Endothelial cell of umbilical vein (primary cell): ENCODE measurements around the gene ITGAX. TPM values are rescaled to one million over a fixed set of nuclear protein-coding genes. Genes with fewer than 3 reads are reported as not detected.

Experiments used
- BruUV-seq: library from RNA; stranded (reverse); fragments of 400-500 nt; replicated peaks from 2 replicates; lab custom pipeline; 2021; lab: Mats Ljungman, UMichigan
- CTCF ChIA-PET: fragments of 300-600, 350-600 bp; sonication (Branson Sonifier 250); formaldehyde crosslinking; loops from one replicate; lab custom pipeline; 2021; ENCODE audit warnings: antibody characterized with exemption, inconsistent platforms; lab: Charles Lee
- POLR2A ChIA-PET: fragments of 300-600, 350-600 bp; sonication (Branson Sonifier 250); formaldehyde crosslinking; loops from one replicate; lab custom pipeline; 2021; ENCODE audit warnings: antibody characterized with exemption, inconsistent platforms; lab: Charles Lee
- DNase-seq: peaks from one replicate; pipeline ENCODE4 v3.0.0-alpha.2; 2011; ENCODE audit warnings: low read depth, low spot score
- FAIRE-seq: peaks from 2 replicates; lab custom pipeline; 2011; peaks lifted over from hg19 to GRCh38; lab: Jason Lieb, UNC
- H2AFZ ChIP-seq: 2 replicates; pipeline ENCODE4 v1.6.0; 2012; ENCODE audit warnings: low read depth, low read length, control low read depth, inconsistent platforms
- H3K27ac ChIP-seq: 2 replicates; pipeline ENCODE4 v1.5.1; 2011; ENCODE audit warnings: low read depth, mild to moderate bottlenecking, control low read depth, low read length, moderate library complexity; ENCODE audit not compliant: insufficient read depth
- H3K27me3 ChIP-seq, 2 experiments: 2 replicates each; pipeline versions ENCODE4 v1.6.0 to v1.6.1; 2011; ENCODE audit warnings: low read length in 2 of 2, mixed read lengths in 1 of 2; ENCODE audit not compliant: control insufficient read depth in 2 of 2, insufficient read depth in 2 of 2
- H3K36me3 ChIP-seq, 2 experiments: 2 replicates in 1 of 2; 3 replicates in 1 of 2; pipeline ENCODE4 v1.5.1; 2011; ENCODE audit warnings: low read length in 2 of 2, mild to moderate bottlenecking in 1 of 2, moderate library complexity in 1 of 2; ENCODE audit not compliant: control insufficient read depth in 2 of 2, insufficient read depth in 2 of 2; ENCODE audit errors: extremely low read depth in 1 of 2
- H3K4me1 ChIP-seq: 3 replicates; pipeline ENCODE4 v1.5.1; 2011; ENCODE audit warnings: mild to moderate bottlenecking, low read length; ENCODE audit not compliant: control insufficient read depth, insufficient read depth; ENCODE audit errors: extremely low read depth
- H3K4me2 ChIP-seq: 2 replicates; pipeline ENCODE4 v1.6.1; 2011; ENCODE audit warnings: low read length, control low read depth, mixed read lengths; ENCODE audit not compliant: insufficient read depth
- H3K4me3 ChIP-seq, 3 experiments: fragments of 200-600 bp in 1 of 3; sonication (generic), shearing (Covaris generic) in 1 of 3; replicated peaks in 1 of 3; 2 replicates each; pipeline ENCODE4 v1.5.1; 2011 to 2016; ENCODE audit warnings: control low read depth in 3 of 3, low read length in 3 of 3, mild to moderate bottlenecking in 2 of 3, inconsistent platforms in 1 of 3, low read depth in 1 of 3, moderate library complexity in 1 of 3; ENCODE audit not compliant: insufficient read depth in 1 of 3
- H3K79me2 ChIP-seq: 2 replicates; pipeline ENCODE4 v1.6.0; 2012; ENCODE audit warnings: low read length, inconsistent platforms; ENCODE audit not compliant: control insufficient read depth, insufficient read depth
- H3K9ac ChIP-seq: replicated peaks from 2 replicates; pipeline ENCODE3; 2011; ENCODE audit warnings: low read length, control low read depth; ENCODE audit not compliant: insufficient read depth; ENCODE audit errors: extremely low read depth
- H3K9me1 ChIP-seq: replicated peaks from 3 replicates; pipeline ENCODE4 v1.6.0; 2011; ENCODE audit warnings: mild to moderate bottlenecking, low read length; ENCODE audit not compliant: control insufficient read depth, insufficient read depth; ENCODE audit errors: extremely low read depth
- H3K9me3 ChIP-seq: replicated peaks from 2 replicates; pipeline ENCODE4 v1.5.1; 2012; ENCODE audit warnings: low read length, inconsistent platforms; ENCODE audit not compliant: control insufficient read depth, insufficient read depth
- H4K20me1 ChIP-seq: replicated peaks from 2 replicates; pipeline ENCODE3; 2011; ENCODE audit warnings: mild to moderate bottlenecking, low read length; ENCODE audit not compliant: control insufficient read depth, insufficient read depth; ENCODE audit errors: extremely low read depth
- EZH2 ChIP-seq: IDR thresholded peaks from 2 replicates; pipeline ENCODE4 v1.6.1; 2012; ENCODE audit warnings: borderline replicate concordance, low read depth, mild to moderate bottlenecking, moderate library complexity, low read length, inconsistent platforms; ENCODE audit not compliant: severe bottlenecking
- FOS ChIP-seq: IDR thresholded peaks from 2 replicates; pipeline ENCODE4 v1.6.1; 2011; ENCODE audit warnings: mild to moderate bottlenecking, low read length, moderate library complexity, borderline replicate concordance; ENCODE audit not compliant: insufficient read depth
- GATA2 ChIP-seq: IDR thresholded peaks from 2 replicates; pipeline ENCODE4 v1.7.0; 2011; ENCODE audit warnings: low read depth, mild to moderate bottlenecking, moderate library complexity, mixed read lengths, low read length; ENCODE audit not compliant: insufficient read length, insufficient read depth
- JUN ChIP-seq: IDR thresholded peaks from 2 replicates; pipeline ENCODE4 v1.6.1; 2011; ENCODE audit warnings: borderline replicate concordance, low read depth; ENCODE audit not compliant: insufficient read length, insufficient read depth
- MYC ChIP-seq: IDR thresholded peaks from one replicate; pipeline ENCODE4 v1.6.1; 2011; ENCODE audit warnings: mild to moderate bottlenecking, low read depth, low read length
- POLR2A ChIP-seq: IDR thresholded peaks from 2 replicates; pipeline ENCODE4 v1.6.1; 2012; ENCODE audit warnings: low read depth, mild to moderate bottlenecking, control low read depth, low read length
- POLR2AphosphoS5 ChIP-seq: IDR thresholded peaks from 2 replicates; pipeline ENCODE4 v1.6.1; 2012; ENCODE audit warnings: low read depth, mild to moderate bottlenecking, control low read depth, low read length, moderate library complexity; ENCODE audit not compliant: insufficient read depth
- dilution Hi-C: fragments of 300-500 bp; cut with MboI; formaldehyde crosslinking; loops from one replicate; pipeline ENCODE4 v1.15.0; 2019; ENCODE audit warnings: low sequenced_read_pairs; ENCODE audit not compliant: extremely low pct_ligation_motif_present
- intact Hi-C: fragments of 100-400 bp; cut with micrococcal nuclease; formaldehyde crosslinking; loops from one replicate; pipeline ENCODE4 v1.10.0; 2022
- polyA plus RNA-seq, 4 experiments: library from polyadenylated mRNA; depleted of rRNA in 3 of 4; stranded (reverse) in 3 of 4; unstranded in 1 of 4; fragments of >200 nt; gene quantifications; 2 replicates each; pipeline versions ENCODE4 v1.2.1 to v1.2.3, GENCODE V29; 2011 to 2012; ENCODE audit warnings: missing spikeins in 1 of 4
- total RNA-seq: library from RNA; stranded (reverse); gene quantifications from 2 replicates; pipeline ENCODE4 v1.2.3, GENCODE V29; 2021
- TF ChIP-seq, protein P1 (sequence below): IDR thresholded peaks from 2 replicates; pipeline ENCODE4 v1.6.1; 2011; ENCODE audit not compliant: insufficient read depth, insufficient read length
- TF ChIP-seq, protein P2 (sequence below), 2 donors: IDR thresholded peaks; 1 replicate in 1 of 2; 2 replicates in 1 of 2; pipeline ENCODE4 v1.5.1; 2011; ENCODE audit warnings: low read length in 2 of 2, mild to moderate bottlenecking in 2 of 2, moderate library complexity in 2 of 2, control low read depth in 1 of 2, inconsistent platforms in 1 of 2, low read depth in 1 of 2; ENCODE audit not compliant: insufficient read depth in 1 of 2; ENCODE audit errors: extremely low read depth in 1 of 2

Gene ITGAX
- total and polyA plus RNA-seq, 2 donors (not counting 3 experiments of a cell fraction or from before 2014, with no cell fraction given), result 0.18 to 1.4 TPM

DNA sequence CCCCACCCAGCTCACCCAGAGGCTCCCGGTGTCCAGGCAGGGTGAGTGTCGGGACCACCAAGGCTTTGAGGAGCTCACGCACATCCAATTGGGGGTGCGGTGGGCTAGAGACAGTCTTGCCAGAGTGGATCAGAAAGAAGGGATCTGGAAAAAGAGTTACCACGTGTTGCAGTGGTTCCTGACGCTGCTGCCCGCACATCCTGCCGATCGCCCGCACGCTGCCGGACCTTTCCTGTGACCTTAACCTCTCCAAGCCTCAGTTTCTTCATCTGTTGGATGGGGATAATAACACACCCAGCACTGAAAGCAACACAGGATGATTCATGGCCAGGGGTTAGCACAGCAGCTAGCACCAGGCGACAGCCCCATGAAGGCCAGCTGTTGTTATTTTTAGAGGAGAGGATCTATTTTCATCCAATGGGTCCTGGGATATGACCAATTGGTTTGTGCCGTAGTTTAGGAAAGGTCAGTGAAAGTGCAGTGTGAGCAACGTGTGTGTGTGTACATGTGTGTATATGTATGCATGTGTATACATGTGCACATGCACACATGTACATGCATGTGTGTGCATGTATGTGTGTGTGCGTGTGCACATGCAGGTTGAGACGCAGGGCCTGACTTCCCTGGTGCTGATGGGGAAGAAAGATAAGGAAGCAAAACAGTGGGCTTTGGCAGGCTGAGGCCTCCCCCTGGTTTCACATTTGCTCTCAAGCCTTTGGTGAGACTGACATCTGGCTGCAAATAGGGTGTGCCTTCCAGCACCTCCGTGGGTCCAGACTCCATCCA is 2.5 kb downstream of the ITGAX start:
- dilution Hi-C loops (no loop called here), intact Hi-C loops (no loop called here)
- DNase-seq (no peak), FAIRE-seq (no peak)
- H3K9me3 ChIP-seq, result no peaks in the 10 kb centered on the region
- H3K27me3 ChIP-seq, result no peaks in the 10 kb centered on the region
- TF ChIP-seq, protein P1, sequence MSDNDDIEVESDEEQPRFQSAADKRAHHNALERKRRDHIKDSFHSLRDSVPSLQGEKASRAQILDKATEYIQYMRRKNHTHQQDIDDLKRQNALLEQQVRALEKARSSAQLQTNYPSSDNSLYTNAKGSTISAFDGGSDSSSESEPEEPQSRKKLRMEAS, result peak; percentile 24
- TF ChIP-seq FOS, result no peak
- no peak for TF ChIP-seq MYC
- H3K36me3 ChIP-seq, result no peaks in the 10 kb centered on the region
- CTCF ChIA-PET, result interaction anchor here (0.6 to 2.0 kb wide), 2 partner anchors 25 to 81 kb away, joined by 3 to 8 read pairs; no protein-coding TSS in a partner anchor
- no peak overlapping the region for H2AFZ ChIP-seq
- H3K4me2 ChIP-seq, result no peak overlapping the region
- H4K20me1 ChIP-seq, result no peaks in the 10 kb centered on the region
- H3K27ac ChIP-seq, result no peak overlapping the region
- BruUV-seq, result no TSS peak
- peaks cover 4% of the 10 kb centered on the region for H3K4me1 ChIP-seq
- POLR2A ChIA-PET, result no interaction called here
- H3K4me3 ChIP-seq, result no peak overlapping the region
- H3K9me1 ChIP-seq, result no peaks in the 10 kb centered on the region
- no peak overlapping the region for H3K9ac ChIP-seq
- no peaks in the 10 kb centered on the region for H3K79me2 ChIP-seq

DNA sequence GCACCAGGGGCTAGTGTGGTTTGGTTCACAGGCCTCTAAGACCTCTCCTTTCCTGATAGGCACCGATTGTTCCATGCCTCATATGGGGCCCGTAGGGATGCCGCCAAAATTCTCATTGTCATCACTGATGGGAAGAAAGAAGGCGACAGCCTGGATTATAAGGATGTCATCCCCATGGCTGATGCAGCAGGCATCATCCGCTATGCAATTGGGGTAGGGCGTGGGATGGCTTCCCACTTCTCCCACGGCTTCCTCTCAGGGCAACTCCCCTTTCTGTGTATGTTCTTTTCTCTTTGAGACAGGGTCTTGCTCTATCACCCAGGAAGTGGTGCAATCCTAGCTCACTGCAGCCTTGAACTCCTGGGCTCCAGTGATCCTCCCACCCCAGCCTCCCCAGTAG is 5.3 kb downstream of the ITGAX start:
- BruUV-seq, result no TSS peak
- dilution Hi-C loops (no loop called here), intact Hi-C loops (no loop called here)
- ChIA-PET POLR2A (no interaction called here), CTCF (interaction anchor here (1.0 kb wide), 1 partner anchor 10 kb away, joined by 4 read pairs; no protein-coding TSS in a partner anchor)
- peaks cover under 1% of the 10 kb centered on the region for H3K4me1 ChIP-seq
- no peaks in the 10 kb centered on the region for H4K20me1 ChIP-seq
- H3K36me3 ChIP-seq, result no peaks in the 10 kb centered on the region
- DNase-seq (no peak), FAIRE-seq (no peak)
- H2AFZ ChIP-seq, result no peak overlapping the region
- H3K27ac ChIP-seq, result no peak overlapping the region
- H3K9me3 ChIP-seq, result no peaks in the 10 kb centered on the region
- TF ChIP-seq POLR2A, result no peak
- no peak for TF ChIP-seq GATA2
- no peak for TF ChIP-seq POLR2AphosphoS5
- TF ChIP-seq, protein P2, sequence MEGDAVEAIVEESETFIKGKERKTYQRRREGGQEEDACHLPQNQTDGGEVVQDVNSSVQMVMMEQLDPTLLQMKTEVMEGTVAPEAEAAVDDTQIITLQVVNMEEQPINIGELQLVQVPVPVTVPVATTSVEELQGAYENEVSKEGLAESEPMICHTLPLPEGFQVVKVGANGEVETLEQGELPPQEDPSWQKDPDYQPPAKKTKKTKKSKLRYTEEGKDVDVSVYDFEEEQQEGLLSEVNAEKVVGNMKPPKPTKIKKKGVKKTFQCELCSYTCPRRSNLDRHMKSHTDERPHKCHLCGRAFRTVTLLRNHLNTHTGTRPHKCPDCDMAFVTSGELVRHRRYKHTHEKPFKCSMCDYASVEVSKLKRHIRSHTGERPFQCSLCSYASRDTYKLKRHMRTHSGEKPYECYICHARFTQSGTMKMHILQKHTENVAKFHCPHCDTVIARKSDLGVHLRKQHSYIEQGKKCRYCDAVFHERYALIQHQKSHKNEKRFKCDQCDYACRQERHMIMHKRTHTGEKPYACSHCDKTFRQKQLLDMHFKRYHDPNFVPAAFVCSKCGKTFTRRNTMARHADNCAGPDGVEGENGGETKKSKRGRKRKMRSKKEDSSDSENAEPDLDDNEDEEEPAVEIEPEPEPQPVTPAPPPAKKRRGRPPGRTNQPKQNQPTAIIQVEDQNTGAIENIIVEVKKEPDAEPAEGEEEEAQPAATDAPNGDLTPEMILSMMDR (IDR thresholded peaks at IDR 0.05; ENCODE audit: extremely low read depth in 1 of 2, insufficient read depth in 1 of 2, low read depth in 1 of 2, low read length in 2 of 2), result no peak
- no peak for TF ChIP-seq MYC
- TF ChIP-seq EZH2, result no peak
- TF ChIP-seq JUN, result no peak
- TF ChIP-seq, protein P1, result no peak
- TF ChIP-seq FOS, result no peak
- H3K9me1 ChIP-seq, result no peaks in the 10 kb centered on the region
- H3K4me2 ChIP-seq, result no peak overlapping the region
- H3K9ac ChIP-seq, result no peak overlapping the region
- no peak overlapping the region for H3K4me3 ChIP-seq
- no peaks in the 10 kb centered on the region for H3K27me3 ChIP-seq
- no peaks in the 10 kb centered on the region for H3K79me2 ChIP-seq
